GM18499 (cell line): ENCODE results near the gene SCMH1.
"Not testable (repeated sequence)": the region's sequence is repeated elsewhere in the genome, so short reads cannot be mapped to it uniquely, and the experiment has no call there.

ENCODE experiments used
- ATAC-seq: cut with Tn5 transposase; IDR thresholded peaks from one replicate; pipeline ENCODE4 v1.9.1; 2021; ENCODE audit warnings: moderate number of reproducible peaks; ENCODE audit not compliant: insufficient read depth, unreplicated experiment

Gene SCMH1

GRCh38 chr1:41218152-41218551, 24.0 kb downstream of the SCMH1 start:
- ATAC-seq: no peak

- ATAC-seq: no peak
Measured at GRCh38 chr1:41217441-41217840, 24.7 kb downstream of the SCMH1 start.

- no peak for ATAC-seq
Measured at GRCh38 chr1:41215623-41216022, 26.5 kb downstream of the SCMH1 start.

- ATAC-seq: no peak
Measured at GRCh38 chr1:41213341-41213740, 28.8 kb downstream of the SCMH1 start.

- ATAC-seq: not testable (repeated sequence)
Measured at GRCh38 chr1:41211608-41212007, 30.5 kb downstream of the SCMH1 start.

GRCh38 chr1:41207053-41207452, 35.1 kb downstream of the SCMH1 start:
- not testable (repeated sequence) for ATAC-seq

- ATAC-seq: no peak
Measured at GRCh38 chr1:41200728-41201127, 41.4 kb downstream of the SCMH1 start.

- no peak for ATAC-seq
Measured at GRCh38 chr1:41199375-41199774, 42.7 kb downstream of the SCMH1 start.

GRCh38 chr1:41192456-41193178, 49.5 kb downstream of the SCMH1 start:
- no peak for ATAC-seq

GRCh38 chr1:41184446-41184845, 57.7 kb downstream of the SCMH1 start:
- no peak for ATAC-seq

- not testable (repeated sequence) for ATAC-seq
Measured at GRCh38 chr1:41178230-41178629, 63.9 kb downstream of the SCMH1 start.

- ATAC-seq: no peak
Measured at GRCh38 chr1:41175546-41175945, 66.6 kb downstream of the SCMH1 start.

GRCh38 chr1:41174170-41174569, 67.9 kb downstream of the SCMH1 start:
- ATAC-seq: no peak

- ATAC-seq: no peak
Measured at GRCh38 chr1:41173651-41174050, 68.5 kb downstream of the SCMH1 start.

GRCh38 chr1:41171266-41171874, 70.7 kb downstream of the SCMH1 start:
- ATAC-seq: no peak

- no peak for ATAC-seq
Measured at GRCh38 chr1:41169799-41170180, 72.3 kb downstream of the SCMH1 start.

- no peak for ATAC-seq
Measured at GRCh38 chr1:41169066-41169798, 72.9 kb downstream of the SCMH1 start.

- ATAC-seq: no peak
Measured at GRCh38 chr1:41167667-41168066, 74.4 kb downstream of the SCMH1 start.

GRCh38 chr1:41164727-41165126, 77.4 kb downstream of the SCMH1 start:
- ATAC-seq: no peak

- no peak for ATAC-seq
Measured at GRCh38 chr1:41162441-41162840, 79.7 kb downstream of the SCMH1 start.

GRCh38 chr1:41161846-41162245, 80.3 kb downstream of the SCMH1 start:
- ATAC-seq: no peak
